Kidney tubule cell (primary cell): ENCODE data around the gene NBAS.
"Not testable (repeated sequence)": the region's sequence is repeated elsewhere in the genome, so short reads cannot be mapped to it uniquely, and the experiment has no call there.

Experiments
- DNase-seq: peaks from one replicate; pipeline ENCODE4 v3.0.0-alpha.2; 2018; ENCODE audit warnings: low spot score

The NBAS gene

DNA sequence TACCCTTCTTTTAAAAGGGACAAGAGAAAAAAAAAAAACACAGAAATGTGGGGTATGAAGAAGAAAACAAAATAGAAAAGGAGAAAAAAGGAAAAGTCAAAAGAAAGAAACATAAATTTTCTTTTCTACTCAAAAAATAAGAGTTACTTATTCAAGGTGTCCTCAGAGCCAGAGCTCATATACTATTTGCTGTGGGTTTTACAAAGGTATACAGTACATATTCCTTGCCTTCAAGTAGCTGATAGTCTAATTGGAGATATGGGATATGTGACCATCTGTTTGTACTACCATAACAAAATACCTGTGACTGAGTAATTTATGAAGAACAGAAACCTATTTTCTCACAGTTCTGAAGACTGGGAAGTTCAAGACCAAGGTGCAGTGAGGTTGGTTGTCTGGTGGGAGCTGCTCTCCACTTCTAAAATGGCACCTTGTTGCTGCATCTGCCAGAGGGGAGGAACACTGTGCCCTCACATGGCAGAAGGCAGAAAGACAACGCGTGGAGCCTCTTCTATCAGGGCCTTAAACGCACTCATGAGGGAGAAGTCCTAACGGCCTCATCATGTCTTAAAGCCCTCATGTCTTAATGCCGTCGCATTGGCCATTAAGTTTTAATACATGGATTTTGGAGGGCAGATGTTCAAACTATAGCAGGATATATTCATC, 33.9 kb downstream of the NBAS start:
- no peak for DNase-seq

DNA sequence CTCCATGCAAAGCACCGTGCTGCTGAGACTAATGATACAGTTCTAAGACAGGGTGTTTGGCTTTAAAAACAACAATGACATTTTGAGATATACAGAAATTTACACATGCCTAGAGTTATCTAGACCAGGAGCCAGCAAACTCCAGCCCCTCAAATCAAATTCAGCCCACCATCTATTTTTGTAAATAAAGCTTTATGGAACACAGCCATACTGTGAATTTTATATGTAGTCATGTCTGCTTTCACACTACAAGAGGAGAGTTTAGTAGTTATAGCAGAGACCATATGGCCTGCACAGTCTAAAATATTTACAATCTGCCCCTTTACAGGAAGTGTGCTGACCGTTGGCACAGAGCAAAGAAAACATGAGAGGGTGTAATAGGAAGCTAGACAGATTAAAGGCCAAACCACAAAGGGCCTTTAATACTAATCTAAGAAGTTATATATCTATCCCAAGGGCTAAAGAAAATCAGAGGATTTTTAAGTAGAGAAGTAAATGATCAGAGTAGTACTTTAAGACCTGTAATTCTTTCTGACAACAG, 39.4 kb downstream of the NBAS start:
- DNase-seq = peak; percentile 2

DNA sequence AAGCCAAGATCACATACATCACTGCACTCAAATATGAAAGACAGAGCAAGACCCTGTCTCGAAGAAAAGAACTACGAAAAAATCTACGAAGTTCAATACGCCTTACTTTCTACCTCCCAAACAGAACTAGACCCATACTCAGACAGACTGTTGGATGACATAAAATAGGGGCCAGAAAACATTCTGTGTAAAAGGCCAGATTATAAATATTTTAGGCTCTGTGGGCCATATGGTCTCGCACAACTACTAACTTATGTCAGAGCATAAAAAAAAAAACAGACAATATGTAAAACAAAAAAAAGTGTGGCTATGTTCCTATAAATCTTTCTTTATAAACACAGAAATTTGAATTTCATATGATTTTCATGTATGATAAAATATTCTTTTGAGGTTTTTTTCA, 40.8 kb downstream of the NBAS start:
- DNase-seq = no peak

DNA sequence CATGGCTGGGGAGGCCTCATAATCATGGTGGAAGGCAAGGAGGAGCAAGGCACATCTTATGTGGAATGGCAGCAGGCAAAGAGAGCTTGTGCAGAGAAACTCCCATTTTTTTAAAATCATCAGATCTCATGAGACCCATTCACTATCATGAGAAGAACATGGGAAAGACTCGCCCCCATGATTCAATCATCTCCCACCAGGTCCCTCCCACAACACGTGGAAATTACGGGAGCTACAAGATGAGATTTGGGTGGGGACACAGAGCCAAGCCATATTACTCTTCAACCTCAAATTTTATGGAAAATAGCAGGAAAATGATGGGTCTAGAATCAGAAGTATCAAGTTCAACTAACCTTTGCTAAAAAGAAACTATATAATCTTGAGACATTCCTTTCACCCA, 42.4 kb downstream of the NBAS start:
- DNase-seq = not testable (repeated sequence)

DNA sequence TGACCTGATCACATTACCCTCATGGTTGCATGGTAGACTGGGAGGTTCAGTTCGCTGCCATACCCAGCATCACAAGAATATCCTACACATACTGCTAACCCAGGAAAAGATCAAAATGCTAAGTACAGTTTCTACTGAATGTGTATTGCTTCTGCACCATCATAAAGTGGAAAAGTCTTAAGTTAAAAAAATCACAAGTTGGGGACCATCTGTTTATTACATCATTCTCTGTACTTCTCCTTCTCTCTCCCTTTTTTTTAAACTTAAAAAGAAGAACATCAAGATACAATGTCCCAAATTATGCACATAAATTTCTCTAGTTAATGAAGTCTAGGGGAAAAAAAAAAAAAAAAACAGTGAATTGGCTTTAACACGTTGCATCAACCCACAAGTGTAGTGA, 43.3 kb downstream of the NBAS start:
- no peak for DNase-seq

DNA sequence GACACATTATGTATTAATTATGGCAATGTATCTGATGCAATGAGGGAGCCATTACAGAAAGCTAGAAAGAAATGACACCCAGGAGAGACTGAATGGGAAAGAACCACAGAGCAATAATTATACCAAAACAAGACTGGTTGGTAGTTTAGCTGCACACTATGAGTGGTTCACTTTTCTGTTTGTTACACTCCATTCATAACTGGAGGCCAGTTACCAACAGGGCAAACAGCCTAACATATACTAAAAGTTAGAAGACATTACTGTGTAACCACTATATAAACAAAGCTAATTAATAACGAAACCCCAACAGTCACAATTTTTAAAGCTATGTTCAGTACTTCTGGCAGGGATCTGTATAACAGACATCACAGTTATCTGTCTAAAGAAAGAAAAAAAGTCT, 49.4 kb downstream of the NBAS start:
- no peak for DNase-seq

DNA sequence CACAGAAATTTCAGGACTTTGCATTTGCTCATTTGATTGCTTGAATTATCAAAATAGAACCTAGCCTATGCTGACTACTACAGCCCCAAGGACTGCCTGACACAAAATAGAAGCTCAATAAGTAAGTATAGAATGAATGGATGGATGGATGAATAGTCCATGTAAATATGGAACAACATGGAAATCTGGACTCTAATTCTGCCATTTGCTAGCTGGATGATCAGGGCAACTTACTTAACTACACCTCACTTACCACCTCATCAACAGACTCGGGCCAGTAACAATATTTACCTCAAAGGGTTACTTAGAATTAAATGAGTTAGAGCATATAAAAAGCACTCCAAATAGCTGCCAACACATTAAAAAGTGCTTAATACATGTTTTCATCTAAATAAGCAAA, 50.6 kb downstream of the NBAS start:
- DNase-seq = no peak

DNA sequence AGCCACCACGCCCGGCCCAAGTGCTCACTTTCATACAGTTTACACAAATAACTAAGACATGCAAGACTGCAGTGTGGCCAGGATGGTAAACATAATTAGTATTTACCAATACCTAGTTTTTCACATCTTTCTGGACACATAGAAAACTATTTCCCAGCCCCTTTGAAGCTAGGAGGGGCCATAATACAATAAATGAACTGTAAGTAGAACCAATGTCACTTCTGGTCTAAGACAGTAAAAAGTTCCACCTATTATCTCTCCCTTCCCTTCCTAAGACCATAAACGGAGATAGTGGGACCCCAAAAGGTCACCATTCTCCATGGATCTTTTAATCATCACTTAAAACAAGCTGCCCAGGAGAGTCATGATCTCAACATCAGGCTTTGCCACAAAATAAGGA, 51.0 kb downstream of the NBAS start:
- no peak for DNase-seq

DNA sequence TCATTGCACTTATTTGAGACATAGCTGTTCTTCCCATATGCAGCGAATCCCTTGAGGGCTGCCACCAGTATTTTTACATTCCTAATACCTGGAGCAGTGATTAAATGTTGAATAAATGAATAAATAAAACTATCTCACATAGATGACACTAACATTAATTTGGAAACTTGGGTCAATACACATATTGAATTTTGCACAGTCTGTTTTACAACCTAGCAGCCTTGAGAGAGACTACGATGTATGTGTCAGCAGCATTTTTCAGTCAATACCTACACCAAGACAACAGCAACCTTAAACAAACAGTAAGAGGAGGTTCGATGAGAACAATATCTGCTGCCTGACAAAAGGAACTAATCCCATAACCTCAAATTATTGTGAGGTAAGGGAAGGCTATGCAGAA, 53.4 kb downstream of the NBAS start:
- no peak for DNase-seq

DNA sequence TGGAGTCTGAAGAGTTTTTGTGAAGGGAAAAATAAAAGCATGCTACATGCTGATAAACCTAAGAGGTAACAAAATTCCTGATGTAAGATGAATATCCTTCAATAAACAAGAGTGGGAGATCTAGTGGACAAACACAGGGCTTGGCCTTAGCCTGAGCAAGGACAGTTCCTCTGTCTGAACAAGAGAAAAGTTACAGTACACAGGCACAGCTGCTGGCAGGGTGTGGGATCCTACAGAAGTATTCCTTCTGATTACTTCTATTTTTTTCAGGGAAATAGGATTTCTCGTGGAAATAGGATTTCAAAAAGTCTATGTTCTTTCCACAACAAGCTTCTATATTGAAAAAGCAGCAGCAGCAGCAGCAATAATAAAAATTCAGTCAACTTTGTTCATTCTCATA, 54.1 kb downstream of the NBAS start:
- no peak for DNase-seq

DNA sequence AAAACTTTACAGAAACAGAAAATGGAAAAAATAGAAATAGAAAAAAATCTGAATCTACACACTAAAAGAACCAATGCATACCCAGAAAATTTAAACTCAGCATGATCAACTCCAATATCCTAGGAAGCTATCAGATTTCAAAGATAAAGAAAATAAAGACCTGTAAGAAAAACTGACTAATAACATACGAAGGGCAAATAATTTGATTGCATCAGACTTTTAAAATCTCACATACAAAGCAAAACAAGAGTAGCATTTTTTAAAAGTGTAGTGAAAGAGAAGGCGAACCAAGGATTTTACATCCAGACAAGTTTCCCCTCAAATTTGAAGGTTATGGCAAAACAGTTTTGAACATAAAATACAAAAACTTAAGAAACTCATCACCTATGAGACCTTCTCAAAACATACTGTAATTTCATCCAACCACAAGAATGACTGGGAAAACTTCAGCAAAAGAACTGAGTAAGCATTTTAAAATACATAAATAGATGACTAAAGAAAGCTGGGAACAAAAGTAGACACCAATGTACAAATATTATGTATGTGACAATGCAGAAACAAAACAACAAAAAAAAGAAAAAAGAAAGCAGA, 54.8 kb downstream of the NBAS start:
- DNase-seq = no peak

DNA sequence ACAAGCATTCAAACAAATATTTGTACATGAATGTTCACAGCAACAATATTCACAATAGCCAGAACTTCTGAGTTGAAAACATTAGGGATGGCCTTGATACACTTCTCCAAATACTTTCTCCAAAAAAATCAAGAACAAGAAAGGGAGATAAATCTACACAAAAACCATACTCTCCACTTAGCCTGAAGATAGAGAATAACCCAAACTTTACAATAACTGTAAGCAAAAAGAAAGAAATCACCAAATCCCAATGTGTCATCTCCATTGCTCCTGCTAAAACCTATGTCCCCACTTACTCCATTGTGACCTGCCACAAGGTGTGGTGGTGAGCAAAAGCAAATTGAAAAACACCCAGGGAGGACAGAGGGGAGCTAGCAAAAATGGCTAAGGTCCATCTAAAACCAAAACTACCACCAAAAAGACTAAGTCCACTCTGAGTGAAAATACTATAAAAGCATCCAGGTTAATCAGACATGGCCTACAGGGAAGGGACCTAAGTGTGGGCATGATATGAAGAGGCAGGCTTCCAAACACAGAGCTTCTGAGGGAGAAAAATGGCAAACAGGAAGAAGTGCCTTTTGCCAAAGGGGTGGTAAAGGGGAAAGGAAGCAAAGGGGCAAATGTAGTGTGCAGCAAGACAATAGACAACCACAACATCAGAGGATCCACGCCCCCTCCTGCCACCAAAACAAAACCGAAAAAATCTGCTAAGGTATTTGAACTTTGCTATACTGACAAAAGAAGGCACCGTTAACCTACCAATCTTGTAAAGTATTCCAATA, 56.1 kb downstream of the NBAS start:
- no peak for DNase-seq

DNA sequence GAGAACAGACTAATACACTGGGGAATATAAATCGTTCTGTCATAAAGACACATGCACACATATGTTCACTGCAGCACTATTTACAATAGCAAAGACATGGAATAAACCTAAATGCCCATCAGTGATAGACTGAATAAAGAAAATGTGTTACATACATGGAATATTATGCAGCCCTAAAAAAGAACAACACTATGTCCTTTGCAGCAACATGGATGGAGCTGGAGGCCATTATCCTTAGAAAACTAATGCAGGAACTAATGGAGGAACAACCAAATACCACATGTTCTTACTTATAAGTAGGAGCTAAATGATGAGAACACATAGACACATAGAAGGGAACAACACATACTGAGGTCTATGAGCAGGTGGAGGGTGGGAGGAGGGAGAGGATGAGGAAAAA, 61.9 kb downstream of the NBAS start:
- DNase-seq = not testable (repeated sequence)

DNA sequence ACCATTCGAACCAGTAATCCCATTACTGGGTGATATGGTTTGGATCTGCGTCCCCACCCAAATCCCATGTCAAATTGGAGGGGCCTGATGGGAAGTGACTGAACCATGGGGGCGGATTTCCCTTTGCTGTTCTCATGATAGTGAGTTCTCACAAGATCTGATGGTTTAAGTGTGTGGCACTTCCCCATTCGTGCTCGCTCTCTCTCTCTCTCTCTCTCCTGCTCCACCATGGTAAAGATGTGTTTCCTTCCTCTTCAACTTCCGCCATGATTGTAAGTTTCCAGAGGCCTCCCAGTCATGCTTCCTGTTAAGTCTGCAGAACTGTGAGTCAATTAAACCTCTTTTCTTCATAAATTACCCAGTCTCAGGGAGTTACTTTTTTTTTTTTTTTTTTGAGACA, 62.6 kb downstream of the NBAS start:
- no peak for DNase-seq

DNA sequence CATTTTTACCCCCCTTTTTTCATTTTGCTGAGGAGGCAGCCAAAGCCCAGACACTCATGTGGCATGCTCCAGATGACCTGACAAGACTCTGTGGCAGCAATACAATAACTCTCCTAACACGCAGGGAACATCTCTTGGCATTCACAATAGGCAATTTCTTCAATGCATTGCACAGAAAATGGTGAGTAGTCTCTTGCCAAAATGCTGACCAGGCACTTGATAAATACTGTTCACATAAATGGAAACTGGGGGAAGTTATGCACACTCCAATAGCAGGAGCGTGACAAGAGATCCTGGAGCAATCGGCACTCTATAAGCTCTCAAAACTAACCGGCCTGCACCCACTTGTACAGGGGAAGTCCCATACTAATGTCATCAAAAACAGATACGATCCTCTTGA, 66.3 kb downstream of the NBAS start:
- DNase-seq = no peak

DNA sequence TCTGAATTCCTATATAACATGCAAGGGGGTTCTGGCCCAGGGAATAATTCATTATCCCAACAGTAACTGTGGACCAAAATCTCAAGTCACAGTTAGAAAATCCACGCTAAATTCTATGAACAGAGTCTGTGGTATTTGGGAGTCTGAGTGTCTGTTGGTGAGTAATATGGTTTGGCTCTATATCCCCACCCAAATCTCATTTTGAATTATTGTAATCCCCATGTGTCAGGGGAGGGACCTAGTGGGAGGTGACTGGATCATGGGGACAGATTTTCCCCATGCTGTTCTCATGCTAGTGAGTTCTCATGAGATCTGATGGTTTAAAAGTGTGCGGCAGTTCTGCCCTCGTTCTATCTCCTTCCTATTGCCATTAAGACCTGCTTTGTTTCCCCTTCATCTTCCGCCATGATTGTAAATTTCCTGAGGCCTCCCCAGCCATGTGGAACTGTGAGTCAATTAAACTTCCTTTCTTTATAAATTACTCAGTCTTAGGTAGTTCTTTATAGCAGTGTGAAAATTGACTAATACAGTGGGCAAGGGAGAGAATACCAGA, 68.3 kb downstream of the NBAS start:
- DNase-seq = no peak

DNA sequence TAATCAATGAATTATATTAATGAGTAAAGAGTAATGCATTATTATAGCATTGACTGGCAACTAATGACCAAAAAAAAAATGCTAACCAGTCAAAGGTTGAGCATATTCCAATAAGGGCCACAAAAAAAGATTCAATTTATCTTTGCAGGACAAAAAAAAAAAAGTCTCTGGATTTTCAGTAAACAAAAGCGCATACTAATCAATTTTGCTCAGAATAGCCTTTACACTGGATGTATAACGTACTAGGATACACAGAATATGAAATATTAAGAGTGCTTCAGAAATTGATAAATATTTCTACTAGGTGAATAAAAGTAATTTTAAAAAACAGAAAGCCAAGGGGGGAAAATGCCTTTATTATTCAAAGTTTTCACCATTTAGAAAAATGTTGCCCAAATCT, 74.4 kb downstream of the NBAS start:
- DNase-seq = no peak

DNA sequence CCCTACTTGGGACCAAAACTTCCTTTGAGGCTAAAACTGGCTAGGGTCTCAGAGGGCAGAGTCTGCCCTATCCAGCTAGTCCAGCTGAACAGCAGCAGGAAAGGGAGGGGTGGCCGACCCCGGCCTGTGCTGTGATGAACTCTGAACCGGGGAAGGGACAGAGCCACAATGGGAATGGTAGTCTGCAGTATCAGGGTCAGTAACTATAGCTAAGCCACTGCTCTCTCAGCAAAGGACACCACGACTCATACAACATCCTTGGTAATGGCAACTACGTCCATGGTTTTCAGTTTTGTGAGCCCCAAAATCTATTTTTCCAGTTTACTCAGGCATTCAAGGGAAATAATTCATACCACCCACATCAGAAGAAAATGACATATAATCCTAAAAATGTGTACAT, 75.2 kb downstream of the NBAS start:
- DNase-seq = no peak

DNA sequence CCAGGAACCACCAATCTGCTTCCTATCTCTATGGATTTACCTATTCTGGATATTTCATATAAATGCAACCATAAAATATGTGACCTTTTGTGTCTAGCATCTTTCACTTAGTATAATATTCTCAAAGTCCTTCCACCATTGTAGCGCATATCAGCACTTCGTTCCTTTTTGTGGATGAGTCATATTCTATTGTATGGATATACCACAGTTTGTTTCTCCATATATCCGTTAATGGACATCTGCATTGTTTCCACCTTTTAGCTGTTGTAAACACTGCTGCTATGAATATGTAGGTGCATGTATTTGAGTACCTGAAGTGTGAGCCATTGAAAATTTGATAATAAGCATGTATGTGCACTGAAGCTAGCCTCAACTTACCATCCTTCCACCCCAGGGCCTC, 80.1 kb downstream of the NBAS start:
- no peak for DNase-seq

DNA sequence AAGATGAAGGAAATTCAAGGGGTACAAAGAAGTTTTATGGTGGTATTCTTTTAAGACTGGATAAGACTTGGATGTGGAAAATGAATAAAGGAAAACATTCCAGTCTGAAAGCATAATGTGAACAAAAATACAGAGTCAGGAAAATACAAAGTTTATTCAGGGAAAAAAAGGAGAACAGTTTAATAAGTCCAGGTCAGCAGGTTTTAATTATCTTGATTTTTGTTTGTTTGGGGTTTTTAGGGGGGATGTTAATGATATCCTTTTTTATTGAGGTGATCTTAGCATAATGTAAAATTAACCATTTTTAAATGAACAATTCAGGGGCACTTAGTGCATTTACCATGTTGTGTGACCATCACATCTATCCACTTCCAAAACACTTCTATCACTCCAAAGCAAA, 80.6 kb downstream of the NBAS start:
- no peak for DNase-seq

DNA sequence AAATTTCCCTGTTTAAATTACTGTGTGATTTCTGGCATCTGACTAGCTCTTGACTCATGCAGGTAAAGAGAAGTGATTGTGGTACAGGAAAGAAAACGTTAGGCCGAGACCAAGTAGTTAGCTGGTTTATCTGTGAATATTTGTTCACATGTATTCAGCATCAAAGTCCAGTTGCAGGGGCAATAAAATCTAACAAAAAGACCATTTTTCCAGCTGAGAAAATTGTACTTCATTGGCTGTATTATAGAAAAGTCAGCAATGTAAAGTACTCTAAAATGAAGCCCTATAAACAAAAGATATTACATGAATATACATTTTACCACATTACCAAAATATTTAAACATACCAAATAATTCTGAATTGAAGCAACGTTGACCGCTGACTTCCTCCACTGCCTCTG, 88.3 kb downstream of the NBAS start:
- DNase-seq = peak; percentile 10

DNA sequence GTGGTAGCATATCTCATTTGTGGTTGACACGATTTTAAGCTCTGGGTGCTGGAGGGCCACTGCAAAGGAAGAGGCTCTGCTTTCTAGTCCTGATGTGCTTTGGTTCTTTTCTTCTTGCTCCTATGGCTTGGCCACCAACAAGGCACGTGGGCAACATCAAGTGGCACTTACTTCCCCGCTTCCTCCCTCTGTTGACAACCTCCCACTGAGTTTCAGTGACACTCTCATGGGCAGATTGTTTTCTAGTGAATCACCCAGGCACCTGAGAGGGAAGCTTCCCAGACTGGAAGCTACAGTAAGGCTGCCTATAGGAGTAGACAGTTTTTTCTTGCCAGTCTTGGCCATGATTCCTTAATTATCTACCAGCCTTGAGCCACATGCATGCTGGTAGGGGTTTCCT, 89.0 kb downstream of the NBAS start:
- peak; percentile 88 for DNase-seq

DNA sequence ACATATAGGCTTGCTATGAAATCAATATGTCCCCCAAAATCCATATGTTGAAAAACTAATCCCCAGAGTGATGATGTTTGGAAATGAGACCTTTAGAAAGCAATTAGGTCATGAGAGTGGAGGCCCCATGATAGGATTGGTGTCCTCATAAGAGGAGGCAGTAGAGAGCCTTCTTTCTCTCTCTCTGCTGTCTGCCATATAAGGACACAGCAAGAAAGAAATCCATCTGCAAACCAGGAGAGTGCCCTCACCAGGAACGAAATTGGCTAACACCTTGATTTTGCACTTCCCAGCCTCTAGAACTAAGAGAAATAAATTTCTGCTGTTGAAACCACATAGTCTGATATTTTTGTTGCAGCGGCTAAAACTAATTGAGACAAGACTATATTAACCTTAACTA, 89.5 kb downstream of the NBAS start:
- no peak for DNase-seq
